Type B pancreatic cell (in vitro differentiated cells): ENCODE data around the gene RPL13. TPM values are rescaled to one million over a fixed set of nuclear protein-coding genes. Genes with fewer than 3 reads are reported as not detected.
A peak's percentile ranks its signal among the peaks of the same experiment; 100 is the strongest.

Source experiments
- DNase-seq: peaks from one replicate; pipeline ENCODE4 v3.0.0; 2021; ENCODE audit warnings: mixed read lengths; ENCODE audit not compliant: unreplicated experiment; ENCODE audit errors: extremely low spot score
- H3K27ac Mint-ChIP-seq: 2 replicates; pipeline ENCODE4 v1.8.0; 2021; ENCODE audit warnings: mild to moderate bottlenecking, mixed read lengths
- H3K27me3 Mint-ChIP-seq: 2 replicates; pipeline ENCODE4 v1.8.0; 2021; ENCODE audit warnings: mixed read lengths
- H3K36me3 Mint-ChIP-seq: 2 replicates; pipeline ENCODE4 v1.8.0; 2021; ENCODE audit warnings: mixed read lengths
- H3K4me1 Mint-ChIP-seq: one replicate; pipeline ENCODE4 v1.8.0; 2021; ENCODE audit warnings: mixed read lengths; ENCODE audit not compliant: unreplicated experiment
- H3K4me3 Mint-ChIP-seq: 2 replicates; pipeline ENCODE4 v1.8.0; 2021; ENCODE audit warnings: mild to moderate bottlenecking, mixed read lengths
- H3K9me3 Mint-ChIP-seq: 2 replicates; pipeline ENCODE4 v1.8.0; 2021; ENCODE audit warnings: mixed read lengths
- total RNA-seq: library from RNA; stranded (reverse); gene quantifications from 2 replicates; pipeline ENCODE4 v1.2.1, GENCODE V29; 2021; ENCODE audit warnings: low replicate concordance
- TF ChIP-seq, protein P1 (sequence below): fragments of 200-600 bp; sonication (generic); conservative IDR thresholded peaks from 2 replicates; pipeline ENCODE4 v1.5.0; 2021; ENCODE audit warnings: antibody characterized with exemption, mild to moderate bottlenecking

The RPL13 gene
- total RNA-seq, 1 donor from 2014 or later = 2,557 TPM

DNA sequence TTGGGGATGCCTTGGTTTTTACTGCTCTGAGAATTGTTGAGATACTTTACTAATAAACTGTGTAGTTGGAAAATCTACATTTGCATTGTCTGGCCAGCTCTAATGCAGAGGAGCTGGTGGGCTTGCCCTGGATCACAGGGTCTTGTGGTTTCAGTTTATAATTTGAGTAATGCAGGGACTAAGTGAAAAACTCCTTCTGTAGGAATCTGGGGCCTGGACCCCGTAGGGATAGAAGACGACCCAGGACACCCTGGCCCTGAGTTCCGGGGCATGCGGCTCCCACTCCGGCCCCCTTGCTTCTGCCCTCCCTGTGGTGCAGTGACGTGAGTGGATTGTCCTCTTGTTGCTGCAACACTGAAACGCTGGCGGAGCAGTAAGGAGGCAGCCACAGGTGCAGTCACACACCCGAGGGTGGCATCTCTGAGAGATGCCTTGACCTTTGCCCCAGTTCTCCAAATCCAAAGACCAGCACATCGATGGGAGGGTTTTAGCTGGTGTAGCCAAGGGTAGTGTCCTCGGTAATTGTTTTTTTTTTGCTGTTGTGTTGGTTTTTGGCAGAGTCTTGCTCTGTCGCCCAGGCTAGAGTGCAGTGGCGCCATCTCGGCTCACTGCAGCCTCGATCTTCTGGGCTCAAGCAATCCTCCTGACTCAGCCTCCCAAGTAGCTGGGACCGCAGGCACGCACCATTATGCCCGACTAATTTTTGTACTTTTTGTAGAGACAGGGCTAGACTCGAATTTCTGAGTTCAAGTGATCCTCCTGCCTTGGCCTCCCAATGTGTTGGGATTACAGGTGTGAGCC lies 2.6 kb upstream of the RPL13 start:
- Mint-ChIP-seq H3K4me1 (peaks cover 18% of the 10 kb centered on the region), H3K27me3 (no peaks in the 10 kb centered on the region), H3K4me3 (peak overlapping the region; percentile 81), H3K9me3 (no peaks in the 10 kb centered on the region), H3K27ac (peak overlapping the region; percentile 86), H3K36me3 (peaks cover 23% of the 10 kb centered on the region)
- DNase-seq = no peak
- TF ChIP-seq, protein P1, sequence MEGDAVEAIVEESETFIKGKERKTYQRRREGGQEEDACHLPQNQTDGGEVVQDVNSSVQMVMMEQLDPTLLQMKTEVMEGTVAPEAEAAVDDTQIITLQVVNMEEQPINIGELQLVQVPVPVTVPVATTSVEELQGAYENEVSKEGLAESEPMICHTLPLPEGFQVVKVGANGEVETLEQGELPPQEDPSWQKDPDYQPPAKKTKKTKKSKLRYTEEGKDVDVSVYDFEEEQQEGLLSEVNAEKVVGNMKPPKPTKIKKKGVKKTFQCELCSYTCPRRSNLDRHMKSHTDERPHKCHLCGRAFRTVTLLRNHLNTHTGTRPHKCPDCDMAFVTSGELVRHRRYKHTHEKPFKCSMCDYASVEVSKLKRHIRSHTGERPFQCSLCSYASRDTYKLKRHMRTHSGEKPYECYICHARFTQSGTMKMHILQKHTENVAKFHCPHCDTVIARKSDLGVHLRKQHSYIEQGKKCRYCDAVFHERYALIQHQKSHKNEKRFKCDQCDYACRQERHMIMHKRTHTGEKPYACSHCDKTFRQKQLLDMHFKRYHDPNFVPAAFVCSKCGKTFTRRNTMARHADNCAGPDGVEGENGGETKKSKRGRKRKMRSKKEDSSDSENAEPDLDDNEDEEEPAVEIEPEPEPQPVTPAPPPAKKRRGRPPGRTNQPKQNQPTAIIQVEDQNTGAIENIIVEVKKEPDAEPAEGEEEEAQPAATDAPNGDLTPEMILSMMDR = peak; percentile 3

DNA sequence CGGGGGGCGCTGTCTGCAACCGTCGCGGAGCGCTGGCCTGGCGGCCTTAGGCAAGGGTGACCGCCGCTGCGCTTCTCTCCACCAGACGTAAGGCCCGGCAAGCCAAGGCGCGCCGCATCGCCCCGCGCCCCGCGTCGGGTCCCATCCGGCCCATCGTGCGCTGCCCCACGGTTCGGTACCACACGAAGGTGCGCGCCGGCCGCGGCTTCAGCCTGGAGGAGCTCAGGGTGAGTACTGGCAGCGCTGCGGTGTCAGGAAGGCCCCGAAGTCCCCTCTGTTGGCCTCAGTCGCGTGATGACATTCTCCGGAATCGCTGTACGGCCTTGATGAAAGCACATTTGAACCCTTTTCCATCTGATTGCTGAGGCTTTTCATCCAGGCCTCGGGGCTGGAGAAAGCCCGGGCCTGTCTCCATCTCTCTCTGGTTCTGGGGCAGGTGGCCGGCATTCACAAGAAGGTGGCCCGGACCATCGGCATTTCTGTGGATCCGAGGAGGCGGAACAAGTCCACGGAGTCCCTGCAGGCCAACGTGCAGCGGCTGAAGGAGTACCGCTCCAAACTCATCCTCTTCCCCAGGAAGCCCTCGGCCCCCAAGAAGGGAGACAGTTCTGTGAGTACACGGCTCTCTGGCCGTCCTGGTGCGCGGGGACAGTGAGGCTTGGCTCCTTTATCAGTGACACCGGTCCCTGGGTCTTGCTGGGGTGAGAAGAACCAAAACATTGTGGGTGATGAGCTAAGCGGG lies 831 bp downstream of the RPL13 start:
- H3K4me3 Mint-ChIP-seq = peak overlapping the region; percentile 88
- DNase-seq = no peak
- H3K9me3 Mint-ChIP-seq = no peaks in the 10 kb centered on the region
- H3K4me1 Mint-ChIP-seq = peaks cover 36% of the 10 kb centered on the region
- H3K27ac Mint-ChIP-seq = peak overlapping the region; percentile 89
- H3K36me3 Mint-ChIP-seq = peaks cover 35% of the 10 kb centered on the region
- H3K27me3 Mint-ChIP-seq = no peaks in the 10 kb centered on the region
- TF ChIP-seq, protein P1 = no peak

DNA sequence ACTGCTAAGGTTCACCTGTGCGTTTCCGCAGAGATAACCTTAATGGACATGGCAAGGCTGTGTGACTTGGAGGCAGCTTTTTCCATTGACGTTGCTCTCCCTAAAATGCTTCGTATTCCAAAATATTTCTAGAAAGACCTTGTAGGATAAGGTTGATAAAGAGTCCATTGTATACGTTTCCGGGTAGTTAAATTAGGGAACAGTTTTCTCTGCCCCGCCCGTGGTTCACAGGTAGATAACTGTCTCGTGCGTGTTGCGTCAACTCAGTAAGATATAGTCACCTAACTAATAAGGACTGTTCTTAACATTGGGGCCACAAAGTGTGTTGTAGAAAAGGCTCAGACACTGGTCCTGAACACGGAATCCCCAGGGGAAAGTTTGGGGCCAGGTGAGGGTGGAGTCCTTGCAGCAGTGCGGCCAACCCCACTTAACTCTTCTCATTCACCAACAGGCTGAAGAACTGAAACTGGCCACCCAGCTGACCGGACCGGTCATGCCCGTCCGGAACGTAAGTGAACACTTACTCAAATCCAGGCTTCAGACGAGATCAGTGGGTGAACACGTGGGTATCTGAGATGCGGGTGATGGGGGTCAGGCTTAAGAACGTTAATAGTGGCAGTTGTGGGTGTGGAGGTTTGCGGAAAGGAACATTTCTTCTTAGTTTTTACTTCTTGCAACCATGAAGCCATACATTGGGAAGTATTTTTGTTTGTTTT lies 1.6 kb downstream of the RPL13 start:
- Mint-ChIP-seq H3K4me1 (peaks cover 37% of the 10 kb centered on the region), H3K27ac (peak overlapping the region; percentile 89), H3K36me3 (peaks cover 35% of the 10 kb centered on the region), H3K4me3 (peak overlapping the region; percentile 88), H3K27me3 (no peaks in the 10 kb centered on the region), H3K9me3 (no peaks in the 10 kb centered on the region)
- TF ChIP-seq, protein P1 = no peak
- no peak for DNase-seq

DNA sequence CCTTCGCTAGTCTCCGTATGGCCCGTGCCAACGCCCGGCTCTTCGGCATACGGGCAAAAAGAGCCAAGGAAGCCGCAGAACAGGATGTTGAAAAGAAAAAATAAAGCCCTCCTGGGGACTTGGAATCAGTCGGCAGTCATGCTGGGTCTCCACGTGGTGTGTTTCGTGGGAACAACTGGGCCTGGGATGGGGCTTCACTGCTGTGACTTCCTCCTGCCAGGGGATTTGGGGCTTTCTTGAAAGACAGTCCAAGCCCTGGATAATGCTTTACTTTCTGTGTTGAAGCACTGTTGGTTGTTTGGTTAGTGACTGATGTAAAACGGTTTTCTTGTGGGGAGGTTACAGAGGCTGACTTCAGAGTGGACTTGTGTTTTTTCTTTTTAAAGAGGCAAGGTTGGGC lies 2.5 kb downstream of the RPL13 start:
- Mint-ChIP-seq H3K4me1 (peaks cover 30% of the 10 kb centered on the region), H3K27me3 (no peaks in the 10 kb centered on the region)

More for the DNA sequence above, 2.5 kb downstream of the RPL13 start:
- TF ChIP-seq, protein P1 = no peak
- no peaks in the 10 kb centered on the region for H3K9me3 Mint-ChIP-seq
- H3K4me3 Mint-ChIP-seq = peak overlapping the region; percentile 88
- DNase-seq = no peak
- H3K36me3 Mint-ChIP-seq = peaks cover 27% of the 10 kb centered on the region
- H3K27ac Mint-ChIP-seq = peak overlapping the region; percentile 89
